Cardiac fibroblast (primary cell): ENCODE results near the gene TRAF3.
"Not testable (repeated sequence)": the region's sequence is repeated elsewhere in the genome, so short reads cannot be mapped to it uniquely, and the experiment has no call there.

ENCODE experiments used
- DNase-seq, 2 donors: peaks; one replicate each; pipeline versions ENCODE4 v3.0.0 to v3.0.0-alpha.2; 2010; ENCODE audit warnings: low read depth in 2 of 2
- H3K4me3 ChIP-seq, 2 donors: replicated peaks in 1 of 2; 1 replicate in 1 of 2; 2 replicates in 1 of 2; pipeline ENCODE4 v1.5.1; 2011; ENCODE audit warnings: low read depth in 2 of 2, low read length in 2 of 2, mild to moderate bottlenecking in 2 of 2, moderate library complexity in 1 of 2
- TF ChIP-seq, protein P1 (sequence below): IDR thresholded peaks from one replicate; pipeline ENCODE4 v1.5.1; 2011; ENCODE audit warnings: low read depth, mild to moderate bottlenecking, low read length, inconsistent platforms

The TRAF3 gene

DNA sequence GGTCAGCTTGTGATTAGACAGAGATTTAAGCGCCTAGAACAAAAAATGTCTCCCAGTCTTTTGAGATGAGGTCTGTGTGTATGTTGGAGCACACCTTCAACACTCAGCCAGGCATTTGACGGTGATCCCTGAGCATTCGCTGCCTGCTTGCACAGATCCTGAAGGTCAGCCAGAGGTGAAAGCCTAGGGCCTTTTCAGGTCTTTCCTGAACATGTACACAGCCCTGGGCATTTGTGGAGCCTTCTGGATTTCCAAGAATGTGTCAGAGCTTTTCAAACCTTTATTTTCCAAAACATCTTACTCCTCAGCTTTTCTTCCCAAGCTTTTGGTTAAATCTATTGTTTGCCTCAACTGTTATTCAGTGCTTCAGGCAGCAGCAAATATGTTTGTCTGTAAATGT, 86.1 kb downstream of the TRAF3 start:
- no peak for DNase-seq
- H3K4me3 ChIP-seq = no peak overlapping the region
- TF ChIP-seq, protein P1, sequence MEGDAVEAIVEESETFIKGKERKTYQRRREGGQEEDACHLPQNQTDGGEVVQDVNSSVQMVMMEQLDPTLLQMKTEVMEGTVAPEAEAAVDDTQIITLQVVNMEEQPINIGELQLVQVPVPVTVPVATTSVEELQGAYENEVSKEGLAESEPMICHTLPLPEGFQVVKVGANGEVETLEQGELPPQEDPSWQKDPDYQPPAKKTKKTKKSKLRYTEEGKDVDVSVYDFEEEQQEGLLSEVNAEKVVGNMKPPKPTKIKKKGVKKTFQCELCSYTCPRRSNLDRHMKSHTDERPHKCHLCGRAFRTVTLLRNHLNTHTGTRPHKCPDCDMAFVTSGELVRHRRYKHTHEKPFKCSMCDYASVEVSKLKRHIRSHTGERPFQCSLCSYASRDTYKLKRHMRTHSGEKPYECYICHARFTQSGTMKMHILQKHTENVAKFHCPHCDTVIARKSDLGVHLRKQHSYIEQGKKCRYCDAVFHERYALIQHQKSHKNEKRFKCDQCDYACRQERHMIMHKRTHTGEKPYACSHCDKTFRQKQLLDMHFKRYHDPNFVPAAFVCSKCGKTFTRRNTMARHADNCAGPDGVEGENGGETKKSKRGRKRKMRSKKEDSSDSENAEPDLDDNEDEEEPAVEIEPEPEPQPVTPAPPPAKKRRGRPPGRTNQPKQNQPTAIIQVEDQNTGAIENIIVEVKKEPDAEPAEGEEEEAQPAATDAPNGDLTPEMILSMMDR = no peak

DNA sequence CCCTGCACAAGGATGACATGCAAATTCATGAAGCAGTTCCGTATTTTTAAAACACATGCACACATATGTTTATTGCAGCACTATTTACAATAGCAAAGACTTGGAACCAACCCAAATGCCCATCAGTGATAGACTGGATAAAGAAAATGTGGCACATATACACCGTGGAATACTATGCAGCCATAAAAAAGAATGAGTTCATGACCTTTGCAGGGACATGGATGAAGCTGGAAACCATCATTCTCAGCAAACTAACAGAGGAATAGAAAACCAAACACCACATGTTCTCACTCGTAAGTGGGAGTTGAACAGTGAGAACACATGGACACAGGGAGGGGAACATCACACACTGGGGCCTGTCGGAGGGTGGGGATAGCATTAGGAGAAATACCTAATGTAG, 88.7 kb downstream of the TRAF3 start:
- not testable (repeated sequence) for H3K4me3 ChIP-seq, DNase-seq

DNA sequence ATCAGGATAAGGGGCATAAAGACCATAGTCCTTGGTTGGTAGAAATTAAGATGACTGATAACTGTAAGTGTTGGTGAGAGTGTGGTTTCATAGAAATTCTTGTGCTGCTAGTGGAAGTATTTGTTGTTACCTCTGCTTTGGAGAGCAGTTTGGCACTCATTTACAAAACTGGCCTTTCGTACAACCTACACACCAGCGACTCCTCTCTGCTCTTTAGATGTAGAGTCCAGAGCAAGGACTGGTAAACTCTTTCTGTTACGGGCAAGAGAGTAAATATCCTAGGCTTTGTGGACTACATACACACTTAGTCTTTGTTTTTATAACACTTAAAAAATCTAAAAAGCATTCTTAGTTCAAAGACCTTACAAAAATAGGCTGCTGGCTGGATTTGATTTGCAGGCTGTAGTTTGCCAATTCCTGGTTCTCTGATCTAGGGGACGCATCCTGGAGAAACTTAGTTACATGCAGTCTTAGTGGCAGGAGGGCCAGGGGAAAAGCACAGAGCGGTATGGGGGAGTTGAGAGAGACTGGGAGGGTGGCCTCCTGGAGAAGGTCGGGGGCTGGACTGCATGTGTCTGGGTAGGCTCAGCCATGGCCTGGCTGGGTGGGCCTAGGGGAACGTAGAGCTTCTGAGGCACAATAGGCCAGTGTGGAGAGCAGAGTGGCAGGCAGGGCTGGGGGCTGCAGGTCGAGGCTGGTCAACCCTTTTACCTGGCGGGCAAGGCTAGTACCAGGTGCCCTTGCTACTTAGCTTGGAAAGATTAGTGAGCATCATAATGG, 89.9 kb downstream of the TRAF3 start:
- no peak for DNase-seq
- no peak overlapping the region for H3K4me3 ChIP-seq
- TF ChIP-seq, protein P1 = no peak

DNA sequence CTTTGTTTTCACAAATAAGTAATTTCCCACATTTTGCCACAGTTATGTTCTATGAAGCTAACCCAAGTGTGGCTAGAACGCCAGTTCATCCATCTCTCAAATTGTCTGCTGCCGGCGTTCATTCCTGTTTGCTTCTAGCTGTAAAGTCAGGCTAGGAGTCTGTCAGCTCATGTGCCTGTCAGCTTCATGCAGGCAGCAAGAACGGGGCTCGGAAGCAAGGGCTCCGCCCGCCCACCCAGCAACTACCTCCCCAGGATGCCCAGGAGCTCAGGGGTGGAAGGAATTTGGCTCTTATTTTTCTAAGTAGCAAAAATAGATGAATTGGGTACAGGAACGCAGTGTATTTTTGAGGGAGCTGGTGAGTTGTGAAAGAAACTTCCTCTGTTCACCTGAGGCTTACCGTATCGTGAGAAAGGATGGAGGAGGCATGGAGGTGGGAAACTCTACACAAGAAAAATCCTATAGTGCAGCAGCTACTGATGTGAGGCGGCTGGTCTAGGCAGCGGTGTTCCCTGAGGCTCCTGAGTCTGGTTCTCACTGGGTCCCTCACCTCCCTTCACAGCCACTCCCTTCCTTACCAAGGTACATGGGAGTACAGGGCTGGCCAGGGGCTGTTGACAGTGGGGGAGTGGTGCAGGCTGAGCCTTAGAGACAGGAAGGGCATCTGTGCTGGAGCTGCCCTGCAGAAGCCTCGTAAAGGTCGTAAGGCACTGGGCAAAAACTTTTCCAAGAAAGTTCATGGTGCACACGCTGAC, 90.8 kb downstream of the TRAF3 start:
- TF ChIP-seq, protein P1 = no peak
- no peak overlapping the region for H3K4me3 ChIP-seq

DNA sequence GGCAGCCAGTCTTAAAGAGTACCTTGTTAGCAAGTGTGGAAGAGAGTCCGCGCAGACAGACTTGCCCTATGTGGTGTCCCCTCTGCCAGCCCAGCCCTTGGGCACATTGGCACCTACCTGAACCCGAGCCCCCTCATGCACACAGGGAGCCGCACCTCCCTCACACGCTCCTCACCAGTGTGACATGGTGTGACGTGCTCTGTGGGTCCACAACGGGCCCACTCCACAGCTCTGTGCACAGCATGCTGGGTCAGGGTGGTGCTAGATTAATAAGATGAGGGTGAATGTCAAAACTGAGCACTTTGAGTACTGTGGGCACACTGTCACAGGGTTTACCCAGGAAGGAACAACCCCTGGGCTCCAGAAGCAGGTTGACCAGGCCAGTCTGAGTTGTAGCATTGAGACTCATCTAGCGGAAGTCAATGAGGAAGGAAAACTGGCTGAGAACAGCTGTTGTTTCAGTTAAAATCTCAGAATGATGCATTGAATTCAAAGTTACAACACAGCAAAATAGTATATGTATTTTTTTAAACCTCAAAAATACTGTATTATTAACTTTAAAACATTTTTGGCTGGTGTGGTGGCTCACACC, 91.8 kb downstream of the TRAF3 start:
- no peak for DNase-seq
- no peak overlapping the region for H3K4me3 ChIP-seq
- TF ChIP-seq, protein P1 = no peak

More for the DNA sequence above, 90.8 kb downstream of the TRAF3 start:
- no peak for DNase-seq

DNA sequence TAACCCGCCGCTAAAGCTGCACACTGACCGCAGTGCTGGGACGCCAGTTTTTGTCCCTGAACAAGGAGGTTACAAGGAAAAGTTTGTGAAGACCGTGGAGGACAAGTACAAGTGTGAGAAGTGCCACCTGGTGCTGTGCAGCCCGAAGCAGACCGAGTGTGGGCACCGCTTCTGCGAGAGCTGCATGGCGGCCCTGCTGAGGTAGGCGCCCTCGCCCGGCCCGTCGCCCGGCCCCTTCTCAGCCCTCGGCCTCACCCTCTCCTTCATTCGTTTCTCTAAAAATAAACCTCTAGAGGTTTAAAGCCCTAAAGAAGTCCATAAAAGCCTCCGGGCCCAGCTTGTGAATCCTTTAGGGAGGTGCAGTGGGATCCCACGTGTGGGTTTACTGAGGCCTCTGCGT, 93.0 kb downstream of the TRAF3 start:
- no peak for DNase-seq
- H3K4me3 ChIP-seq = no peak overlapping the region
- TF ChIP-seq, protein P1 = no peak

DNA sequence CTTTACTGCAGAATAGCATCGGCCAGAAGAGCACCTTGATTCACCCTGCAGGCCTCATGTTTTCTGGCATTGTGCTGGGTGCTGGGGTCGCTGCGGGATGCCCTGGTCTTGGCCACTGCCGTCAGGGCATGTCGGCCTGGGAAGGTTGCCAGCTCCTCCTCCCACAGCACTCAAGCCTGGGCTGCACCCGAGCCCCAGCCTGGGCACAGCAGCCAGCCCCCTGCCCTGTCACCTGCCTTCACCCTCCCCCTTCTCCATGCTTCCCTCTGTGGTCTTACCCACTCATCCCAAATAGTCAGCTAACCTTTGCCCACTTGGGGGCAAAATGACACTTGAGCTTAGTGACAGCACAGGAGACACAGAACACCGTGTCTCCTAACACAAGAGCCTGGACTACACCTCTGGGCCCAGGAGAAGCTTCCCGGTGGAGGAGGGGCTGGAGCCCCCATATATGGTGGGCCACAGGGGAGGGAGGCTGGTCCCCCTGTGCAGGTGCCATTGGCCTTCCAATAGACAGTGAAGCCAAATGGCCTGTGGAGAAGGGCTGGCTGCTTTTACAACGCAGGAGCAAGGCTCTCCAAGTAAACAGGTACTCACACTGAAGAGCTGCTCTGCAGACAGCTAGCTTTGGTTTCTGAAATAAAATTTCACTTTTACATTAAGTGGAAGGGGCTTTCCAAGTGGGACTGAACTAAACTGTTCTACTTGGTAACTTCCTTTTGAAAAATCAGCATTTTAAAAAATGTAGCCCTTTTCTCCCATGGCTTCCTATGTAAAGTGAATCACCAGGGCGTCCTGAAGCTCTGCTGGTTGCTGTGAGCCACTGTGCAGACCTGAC, 94.0 kb downstream of the TRAF3 start:
- DNase-seq = no peak
- TF ChIP-seq, protein P1 = no peak
- no peak overlapping the region for H3K4me3 ChIP-seq
